K562 (cell line): ENCODE data around the gene TRIAP1. TPM values are rescaled to one million over a fixed set of nuclear protein-coding genes. Genes with fewer than 3 reads are reported as not detected.

Experiments
- DPF2 ChIP-seq: fragments of 450-650 bp; IDR thresholded peaks from 2 replicates; pipeline ENCODE4 v1.6.1; 2016
- ELF2 ChIP-seq: fragments of 250-450 bp; sonication (Bioruptor Pico); IDR thresholded peaks from 2 replicates; pipeline ENCODE4 v1.5.0; 2021; ENCODE audit warnings: mild to moderate bottlenecking
- FOSL1 ChIP-seq: fragments of 200-800 bp; sonication (Bioruptor generic); conservative IDR thresholded peaks from 2 replicates; pipeline ENCODE4 v1.6.1; 2016; ENCODE audit warnings: missing genetic modification characterization, missing compliant biosample characterization
- GTF2E2 ChIP-seq: fragments of 200-800 bp; sonication (Bioruptor generic); IDR thresholded peaks from 2 replicates; pipeline ENCODE4 v1.6.1; 2016; ENCODE audit warnings: missing genetic modification characterization, missing compliant biosample characterization
- MTA3 ChIP-seq: fragments of 450-650 bp; formaldehyde crosslinking; IDR thresholded peaks from 2 replicates; pipeline ENCODE4 v1.6.1; 2017; ENCODE audit warnings: mild to moderate bottlenecking, borderline replicate concordance
- NBN ChIP-seq: fragments of 450-650 bp; IDR thresholded peaks from 2 replicates; pipeline ENCODE4 v1.6.1; 2016; ENCODE audit warnings: low read depth, mild to moderate bottlenecking
- NFYB ChIP-seq: IDR thresholded peaks from 2 replicates; pipeline ENCODE4 v1.6.1; 2011; ENCODE audit warnings: mild to moderate bottlenecking, moderate library complexity; ENCODE audit not compliant: insufficient read length; ENCODE audit errors: extremely low read depth
- SAP30 ChIP-seq: fragments of 200-600 bp; sonication (generic); IDR thresholded peaks from 2 replicates; pipeline ENCODE4 v1.6.1; 2012; ENCODE audit warnings: borderline replicate concordance, low read depth, mild to moderate bottlenecking, moderate library complexity, low read length, control low read depth, inconsistent platforms; ENCODE audit not compliant: insufficient read depth, poor library complexity, severe bottlenecking
- SMARCB1 ChIP-seq: IDR thresholded peaks from 2 replicates; pipeline ENCODE4 v1.6.1; 2011; ENCODE audit warnings: improper control_type of control experiment, low read depth; ENCODE audit not compliant: insufficient read length
- SMARCE1 ChIP-seq: fragments of 450-650 bp; IDR thresholded peaks from 2 replicates; pipeline ENCODE4 v1.7.1; 2016; ENCODE audit warnings: mild to moderate bottlenecking
- TRIM28 ChIP-seq: fragments of 450-650 bp; IDR thresholded peaks from 2 replicates; pipeline ENCODE4 v1.6.1; 2017
- ZBTB40 ChIP-seq, 2 experiments: fragments of 450-650 bp in 1 of 2; sonication (generic) in 1 of 2; formaldehyde crosslinking in 1 of 2; IDR thresholded peaks; 2 replicates each; pipeline versions ENCODE4 v1.7.1 to v1.9.0; 2016 to 2022; ENCODE audit warnings: inconsistent platforms in 1 of 2, mild to moderate bottlenecking in 1 of 2, missing genetic modification reagents in 1 of 2
- ZNF232 ChIP-seq: sonication (generic); formaldehyde crosslinking; IDR thresholded peaks from 2 replicates; pipeline ENCODE4 v1.8.0; 2022; ENCODE audit warnings: mild to moderate bottlenecking, missing genetic modification reagents
- ZNF347 ChIP-seq: fragments of 450-650 bp; formaldehyde crosslinking; IDR thresholded peaks from 2 replicates; pipeline ENCODE4 v1.4.0; 2020; ENCODE audit warnings: low read depth, mild to moderate bottlenecking, moderate library complexity
- ZNF766 ChIP-seq: fragments of 200-800 bp; sonication (Bioruptor generic); conservative IDR thresholded peaks from 2 replicates; pipeline ENCODE4 v1.6.1; 2016; ENCODE audit warnings: missing genetic modification characterization, missing compliant biosample characterization
- polyA plus RNA-seq, 8 experiments: library from polyadenylated mRNA; depleted of rRNA in 4 of 8; stranded (reverse) in 5 of 8; unstranded in 3 of 8; fragments of >200 nt; fragmentation: Nextera tagmentation in 2 of 8; fragmentation: Illumina TruSeq in 1 of 8; extraction: Ambion mirVana in 2 of 8; extraction: Trizol in 1 of 8; gene quantifications; 2 replicates each; pipeline versions ENCODE4 v1.2.1 to v1.2.3, GENCODE V29; 2011 to 2014; ENCODE audit warnings: inconsistent platforms in 1 of 8, missing spikeins in 1 of 8
- total RNA-seq, 7 experiments: library from RNA; depleted of rRNA in 6 of 7; stranded (reverse); fragments of >200 nt in 6 of 7; fragmentation: Illumina TruSeq in 2 of 7; extraction: Trizol in 2 of 7; gene quantifications; 2 replicates each; pipeline versions ENCODE4 v1.2.1 to v1.2.3, GENCODE V29; 2011 to 2021; ENCODE audit warnings: low replicate concordance in 1 of 7
- TF ChIP-seq, protein P1 (sequence below): fragments of 250-450 bp; sonication (Bioruptor Pico); IDR thresholded peaks from 2 replicates; pipeline ENCODE4 v1.5.0; 2021; ENCODE audit warnings: mild to moderate bottlenecking, moderate library complexity

TRIAP1 gene
- total and polyA plus RNA-seq, 9 of the 15 experiments (the other 6 are each of a cell fraction or from before 2014, with no cell fraction given) = 37.3 to 354 (median 65.4) TPM

DNA sequence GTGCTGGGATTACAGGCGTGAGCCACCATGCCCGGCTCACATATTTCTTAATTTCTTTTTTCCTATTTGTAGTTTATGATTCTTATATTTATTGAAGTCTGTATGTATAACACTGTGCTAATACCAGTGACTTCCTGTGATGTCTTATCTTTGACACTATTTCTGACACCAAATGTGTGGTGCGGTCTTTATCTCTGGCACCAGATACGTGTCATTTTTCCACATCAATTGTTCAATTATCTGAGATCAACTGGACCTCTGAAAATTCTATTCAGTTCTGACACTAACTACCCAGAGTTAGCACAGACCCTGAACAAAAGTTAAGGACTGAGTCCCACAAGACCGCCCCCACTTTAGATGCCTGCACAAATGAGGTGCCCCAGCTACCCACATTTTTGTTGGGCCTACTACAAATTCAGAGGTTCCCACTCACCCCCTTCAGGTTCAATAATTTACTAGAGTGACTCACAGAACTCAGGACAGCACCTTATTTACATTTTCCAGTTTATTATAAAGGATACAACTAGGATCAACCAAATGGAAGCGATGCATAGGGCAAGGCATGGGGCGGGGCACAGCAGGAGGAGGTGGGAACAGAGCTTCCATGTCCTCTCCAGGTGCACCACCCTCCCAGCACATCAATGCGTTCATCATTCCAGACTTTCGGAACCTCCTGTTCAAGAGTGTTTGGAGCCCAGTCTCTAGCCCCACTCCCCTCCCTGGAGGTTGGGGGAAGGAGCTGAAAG is 35.0 kb upstream of the TRIAP1 start (continued):
- TF ChIP-seq ZBTB40 (IDR thresholded peaks at IDR 0.05) (no peak), ZBTB40 (CRISPR knock-in tag; IDR thresholded peaks at IDR 0.05) (no peak), NBN (no peak), DPF2 (peak; percentile 82), GTF2E2 (no peak), MTA3 (no peak), SMARCE1 (peak; percentile 83), ZNF766 (CRISPR knock-in tag) (0 out of 2 replicates have a peak, but pooled peaks have one; percentile 42), ZNF347 (CRISPR knock-in tag) (no peak), SAP30 (no peak), FOSL1 (tag) (peak; percentile 55; the same call in 1 of the 2 replicates), NFYB (no peak), SMARCB1 (no peak), ELF2 (CRISPR knock-in tag) (no peak), ZNF232 (CRISPR knock-in tag) (no peak), TRIM28 (no peak)
- TF ChIP-seq, protein P1, sequence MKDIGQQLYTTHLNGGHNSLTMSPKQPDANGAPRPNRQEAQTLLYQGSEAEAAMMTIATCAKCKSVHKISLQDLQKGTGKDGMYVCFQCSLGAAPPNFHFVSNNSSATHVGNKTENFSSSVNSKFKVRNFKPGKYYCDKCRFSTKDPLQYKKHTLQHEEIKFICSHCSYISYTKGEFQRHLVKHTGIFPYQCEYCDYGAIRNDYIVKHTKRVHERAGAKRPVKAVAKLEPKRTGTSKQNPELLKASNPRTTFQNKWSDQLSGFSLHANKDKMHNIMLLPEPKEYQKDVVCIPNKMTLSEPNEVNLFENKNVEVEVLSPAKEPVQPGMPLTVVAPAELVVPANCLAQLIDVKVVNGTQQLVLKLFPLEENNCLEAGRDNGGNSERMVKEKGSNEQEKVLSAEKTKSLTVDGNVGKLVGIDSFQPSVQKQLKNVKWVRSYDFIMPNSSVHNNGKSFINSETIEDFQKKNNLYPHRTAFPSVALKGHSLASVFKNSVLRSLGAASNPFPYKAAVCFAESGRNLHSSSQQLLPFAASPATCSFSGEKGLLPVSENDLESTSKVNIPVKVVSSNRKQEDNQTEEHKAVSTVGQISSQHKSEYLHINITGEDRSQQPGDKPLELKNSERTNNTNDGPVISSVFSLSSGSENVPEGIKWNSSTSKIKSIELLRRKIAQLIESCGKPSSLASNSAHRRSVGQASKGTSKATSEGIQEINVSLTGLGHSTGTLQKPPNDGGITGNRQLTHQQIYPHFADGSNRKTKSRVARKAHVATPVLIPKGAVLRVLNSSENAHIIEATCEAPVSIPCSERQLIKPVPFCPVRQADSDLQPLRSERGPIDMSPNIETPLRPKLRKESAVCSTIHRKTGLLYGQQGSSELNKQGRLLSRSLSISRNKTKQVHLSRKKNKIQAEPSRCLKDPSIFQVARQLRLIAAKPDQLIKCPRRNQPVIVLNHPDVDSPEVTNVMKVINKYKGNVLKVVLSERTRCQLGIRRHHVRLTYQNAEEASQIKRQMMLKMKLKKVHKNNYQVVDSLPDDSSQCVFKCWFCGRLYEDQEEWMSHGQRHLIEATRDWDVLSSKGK = no peak
